IPS-NIHi7 (cell line): ENCODE measurements around the gene CGA.

Experiments used
- DNase-seq: peaks from one replicate; pipeline ENCODE4 v3.0.0; 2012; ENCODE audit warnings: mixed read lengths; ENCODE audit errors: extremely low spot score

Gene CGA

GRCh38 chr6:87088076-87088475 lies 6.8 kb downstream of the CGA start:
- DNase-seq, result no peak

- no peak for DNase-seq
These were observed 12.7 kb downstream of the CGA start for GRCh38 chr6:87082160-87082721.

GRCh38 chr6:87078983-87079616 lies 15.8 kb downstream of the CGA start:
- DNase-seq, result peak; percentile 94

GRCh38 chr6:87075168-87075567 lies 19.7 kb downstream of the CGA start:
- DNase-seq, result no peak

- no peak for DNase-seq
These were observed 20.7 kb downstream of the CGA start for GRCh38 chr6:87074101-87074621.

- DNase-seq, result no peak
These were observed 23.2 kb downstream of the CGA start for GRCh38 chr6:87071683-87072082.

GRCh38 chr6:87070741-87071140 lies 24.2 kb downstream of the CGA start:
- DNase-seq, result no peak

- DNase-seq, result no peak
These were observed 26.1 kb downstream of the CGA start for GRCh38 chr6:87068795-87069194.

- DNase-seq, result peak; percentile 38
These were observed 28.2 kb downstream of the CGA start for GRCh38 chr6:87066449-87067333.

- no peak for DNase-seq
These were observed 29.8 kb downstream of the CGA start for GRCh38 chr6:87065117-87065516.

- no peak for DNase-seq
These were observed 35.0 kb downstream of the CGA start for GRCh38 chr6:87059943-87060342.

- DNase-seq, result no peak
These were observed 40.6 kb downstream of the CGA start for GRCh38 chr6:87054143-87054833.

- DNase-seq, result no peak
These were observed 41.6 kb downstream of the CGA start for GRCh38 chr6:87053312-87053711.

GRCh38 chr6:87049779-87050178 lies 45.1 kb downstream of the CGA start:
- no peak for DNase-seq

GRCh38 chr6:87045521-87046075 lies 49.3 kb downstream of the CGA start:
- DNase-seq, result no peak

GRCh38 chr6:87040729-87041128 lies 54.2 kb downstream of the CGA start:
- DNase-seq, result no peak
